ENCODE data around the gene MOB1A. TPM values are rescaled to one million over a fixed set of nuclear protein-coding genes. Genes with fewer than 3 reads are reported as not detected.

MOB1A gene
- polyA plus RNA-seq, 4 donors, result 41.3 to 75.5 (median 47.0) TPM

GRCh38 chr2:74152954-74153353 is 25.7 kb downstream of the MOB1A start:
- WGBS, 3 donors, result 91 to 97% (median 95%) methylated on average over 2 of the region's 2 CpGs

GRCh38 chr2:74149570-74150319 is 28.9 kb downstream of the MOB1A start:
- FAIRE-seq, result no peak
- no peak overlapping the region for H3K27ac ChIP-seq (ENCODE audit: low read depth in 1 of 3, low read length in 2 of 3)
- 87 to 93% (median 92%) methylated on average over 7 of the region's 7 CpGs for WGBS, 3 donors
- H3K4me1 ChIP-seq (ENCODE audit: control insufficient read depth in 3 of 3, insufficient read depth in 2 of 3, low read depth in 1 of 3, low read length in 2 of 3), result peaks cover 5 to 16% (median 8%) of the 10 kb centered on the region in 3 donors
- H3K4me3 ChIP-seq (ENCODE audit: low read depth in 1 of 3, low read length in 3 of 3), result no peak overlapping the region
- H3K9me3 ChIP-seq (ENCODE audit: control insufficient read depth in 2 of 2, insufficient read depth in 1 of 2, low read depth in 1 of 2, low read length in 1 of 2), result no peaks in the 10 kb centered on the region
- H3K36me3 ChIP-seq (ENCODE audit: control insufficient read depth in 3 of 3, insufficient read depth in 2 of 3, low read depth in 1 of 3, low read length in 3 of 3), result peaks cover 0 to 14% (median 3%) of the 10 kb centered on the region in 3 donors
- H3K27me3 ChIP-seq (ENCODE audit: control insufficient read depth in 3 of 3, insufficient read depth in 3 of 3, low read length in 3 of 3), result no peaks in the 10 kb centered on the region
- no peak for DNase-seq

More at GRCh38 chr2:74152954-74153353, 25.7 kb downstream of the MOB1A start:
- peaks cover 2 to 17% (median 7%) of the 10 kb centered on the region in 3 donors for H3K36me3 ChIP-seq (ENCODE audit: control insufficient read depth in 3 of 3, insufficient read depth in 2 of 3, low read depth in 1 of 3, low read length in 3 of 3)
- DNase-seq (no peak), FAIRE-seq (no peak)
- no peak overlapping the region for H3K27ac ChIP-seq (ENCODE audit: low read depth in 1 of 3, low read length in 2 of 3)
- peaks cover 0 to 6% (median 0%) of the 10 kb centered on the region in 3 donors for H3K4me1 ChIP-seq (ENCODE audit: control insufficient read depth in 3 of 3, insufficient read depth in 2 of 3, low read depth in 1 of 3, low read length in 2 of 3)
- no peaks in the 10 kb centered on the region for H3K9me3 ChIP-seq (ENCODE audit: control insufficient read depth in 2 of 2, insufficient read depth in 1 of 2, low read depth in 1 of 2, low read length in 1 of 2)
- H3K27me3 ChIP-seq (ENCODE audit: control insufficient read depth in 3 of 3, insufficient read depth in 3 of 3, low read length in 3 of 3), result no peaks in the 10 kb centered on the region
- no peak overlapping the region for H3K4me3 ChIP-seq (ENCODE audit: low read depth in 1 of 3, low read length in 3 of 3)

GRCh38 chr2:74149247-74149525 is 29.5 kb downstream of the MOB1A start:
- Histone ChIP-seq H3K9me3 (ENCODE audit: control insufficient read depth in 2 of 2, insufficient read depth in 1 of 2, low read depth in 1 of 2, low read length in 1 of 2) (no peaks in the 10 kb centered on the region), H3K27ac (ENCODE audit: low read depth in 1 of 3, low read length in 2 of 3) (no peak overlapping the region), H3K27me3 (ENCODE audit: control insufficient read depth in 3 of 3, insufficient read depth in 3 of 3, low read length in 3 of 3) (no peaks in the 10 kb centered on the region), H3K36me3 (ENCODE audit: control insufficient read depth in 3 of 3, insufficient read depth in 2 of 3, low read depth in 1 of 3, low read length in 3 of 3) (peaks cover 0 to 20% (median 2%) of the 10 kb centered on the region in 3 donors), H3K4me1 (ENCODE audit: control insufficient read depth in 3 of 3, insufficient read depth in 2 of 3, low read depth in 1 of 3, low read length in 2 of 3) (peaks cover 5 to 16% (median 8%) of the 10 kb centered on the region in 3 donors), H3K4me3 (ENCODE audit: low read depth in 1 of 3, low read length in 3 of 3) (no peak overlapping the region)
- 85 to 90% (median 86%) methylated on average over 5 of the region's 5 CpGs for WGBS, 3 donors
- FAIRE-seq (no peak), DNase-seq (no peak)

- DNase-seq (no peak), FAIRE-seq (no peak)
- Histone ChIP-seq H3K4me3 (ENCODE audit: low read depth in 1 of 3, low read length in 3 of 3) (peak overlapping the region in 2 of 3 donors; percentile 75 to 78), H3K27me3 (ENCODE audit: control insufficient read depth in 3 of 3, insufficient read depth in 3 of 3, low read length in 3 of 3) (no peaks in the 10 kb centered on the region), H3K4me1 (ENCODE audit: control insufficient read depth in 3 of 3, insufficient read depth in 2 of 3, low read depth in 1 of 3, low read length in 2 of 3) (peaks cover 5 to 16% (median 8%) of the 10 kb centered on the region in 3 donors), H3K27ac (ENCODE audit: low read depth in 1 of 3, low read length in 2 of 3) (peak overlapping the region; percentile 14 to 87 (median 78)), H3K36me3 (ENCODE audit: control insufficient read depth in 3 of 3, insufficient read depth in 2 of 3, low read depth in 1 of 3, low read length in 3 of 3) (peaks cover 0 to 17% (median 0%) of the 10 kb centered on the region in 3 donors), H3K9me3 (ENCODE audit: control insufficient read depth in 2 of 2, insufficient read depth in 1 of 2, low read depth in 1 of 2, low read length in 1 of 2) (no peaks in the 10 kb centered on the region)
- WGBS, 3 donors, result 51 to 70% (median 68%) methylated on average over 16 of the region's 16 CpGs
Measured at GRCh38 chr2:74148457-74149246, 30.0 kb downstream of the MOB1A start.

GRCh38 chr2:74147727-74148456 is 30.8 kb downstream of the MOB1A start, which contains the start of gene BOLA3:
Gene BOLA3, minus strand, starts transcription at chr2:74147912. Its CDS starts 38 bp downstream, at chr2:74147874.
- FAIRE-seq (no peak), DNase-seq (peak; percentile 84 to 93)
- Histone ChIP-seq H3K4me1 (ENCODE audit: control insufficient read depth in 3 of 3, insufficient read depth in 2 of 3, low read depth in 1 of 3, low read length in 2 of 3) (peaks cover 5 to 16% (median 8%) of the 10 kb centered on the region in 3 donors), H3K9me3 (ENCODE audit: control insufficient read depth in 2 of 2, insufficient read depth in 1 of 2, low read depth in 1 of 2, low read length in 1 of 2) (no peaks in the 10 kb centered on the region), H3K36me3 (ENCODE audit: control insufficient read depth in 3 of 3, insufficient read depth in 2 of 3, low read depth in 1 of 3, low read length in 3 of 3) (peaks cover 0 to 17% (median 0%) of the 10 kb centered on the region in 3 donors), H3K27ac (ENCODE audit: low read depth in 1 of 3, low read length in 2 of 3) (peak within 1 kb of the TSS; percentile 14 to 87 (median 78)), H3K4me3 (ENCODE audit: low read depth in 1 of 3, low read length in 3 of 3) (peak within 1 kb of the TSS; percentile 75 to 78 (median 76)), H3K27me3 (ENCODE audit: control insufficient read depth in 3 of 3, insufficient read depth in 3 of 3, low read length in 3 of 3) (no peaks in the 10 kb centered on the region)
- WGBS, 3 donors, result 2 to 6% (median 6%) methylated on average over 41 to 67 of the region's 67 CpGs

- DNase-seq (peak in 1 of 2 donors; percentile 45), FAIRE-seq (no peak)
- Histone ChIP-seq H3K36me3 (ENCODE audit: control insufficient read depth in 3 of 3, insufficient read depth in 2 of 3, low read depth in 1 of 3, low read length in 3 of 3) (peaks cover 0 to 24% (median 0%) of the 10 kb centered on the region in 3 donors), H3K9me3 (ENCODE audit: control insufficient read depth in 2 of 2, insufficient read depth in 1 of 2, low read depth in 1 of 2, low read length in 1 of 2) (no peaks in the 10 kb centered on the region), H3K4me3 (ENCODE audit: low read depth in 1 of 3, low read length in 3 of 3) (peak overlapping the region; percentile 75 to 78 (median 76)), H3K27me3 (ENCODE audit: control insufficient read depth in 3 of 3, insufficient read depth in 3 of 3, low read length in 3 of 3) (no peaks in the 10 kb centered on the region), H3K27ac (ENCODE audit: low read depth in 1 of 3, low read length in 2 of 3) (peak overlapping the region in 2 of 3 donors; percentile 26 to 62), H3K4me1 (ENCODE audit: control insufficient read depth in 3 of 3, insufficient read depth in 2 of 3, low read depth in 1 of 3, low read length in 2 of 3) (peaks cover 5 to 16% (median 8%) of the 10 kb centered on the region in 3 donors)
- 3 to 7% (median 3%) methylated on average over 26 to 29 of the region's 29 CpGs for WGBS, 3 donors
Measured at GRCh38 chr2:74146929-74147726, 31.6 kb downstream of the MOB1A start.

- Histone ChIP-seq H3K27ac (ENCODE audit: low read depth in 1 of 3, low read length in 2 of 3) (no peak overlapping the region), H3K4me1 (ENCODE audit: control insufficient read depth in 3 of 3, insufficient read depth in 2 of 3, low read depth in 1 of 3, low read length in 2 of 3) (peaks cover 5 to 20% (median 8%) of the 10 kb centered on the region in 3 donors), H3K9me3 (ENCODE audit: control insufficient read depth in 2 of 2, insufficient read depth in 1 of 2, low read depth in 1 of 2, low read length in 1 of 2) (no peaks in the 10 kb centered on the region), H3K27me3 (ENCODE audit: control insufficient read depth in 3 of 3, insufficient read depth in 3 of 3, low read length in 3 of 3) (no peaks in the 10 kb centered on the region), H3K4me3 (ENCODE audit: low read depth in 1 of 3, low read length in 3 of 3) (no peak overlapping the region), H3K36me3 (ENCODE audit: control insufficient read depth in 3 of 3, insufficient read depth in 2 of 3, low read depth in 1 of 3, low read length in 3 of 3) (peaks cover 0 to 32% (median 0%) of the 10 kb centered on the region in 3 donors)
- 83 to 92% (median 87%) methylated on average over 6 of the region's 6 CpGs for WGBS, 3 donors
- DNase-seq (no peak), FAIRE-seq (no peak)
Measured at GRCh38 chr2:74142340-74142739, 36.3 kb downstream of the MOB1A start.
